Erythroblast (primary cell): Measurements from ENCODE around the gene PIGU.
"Not testable (repeated sequence)": the region's sequence is repeated elsewhere in the genome, so short reads cannot be mapped to it uniquely, and the experiment has no call there.

Experiments
- DNase-seq, 2 experiments: peaks; one replicate each; lab custom pipeline; 2025; lab: John Stamatoyannopoulos, UW
- GATA1 ChIP-seq: IDR thresholded peaks from 2 replicates; pipeline ENCODE4 v1.6.1; 2011; ENCODE audit warnings: low read depth, mild to moderate bottlenecking, control low read depth, low read length, moderate library complexity
- POLR2A ChIP-seq: IDR thresholded peaks from 2 replicates; pipeline ENCODE4 v1.6.1; 2011; ENCODE audit warnings: mild to moderate bottlenecking, low read length

Gene PIGU, protein sequence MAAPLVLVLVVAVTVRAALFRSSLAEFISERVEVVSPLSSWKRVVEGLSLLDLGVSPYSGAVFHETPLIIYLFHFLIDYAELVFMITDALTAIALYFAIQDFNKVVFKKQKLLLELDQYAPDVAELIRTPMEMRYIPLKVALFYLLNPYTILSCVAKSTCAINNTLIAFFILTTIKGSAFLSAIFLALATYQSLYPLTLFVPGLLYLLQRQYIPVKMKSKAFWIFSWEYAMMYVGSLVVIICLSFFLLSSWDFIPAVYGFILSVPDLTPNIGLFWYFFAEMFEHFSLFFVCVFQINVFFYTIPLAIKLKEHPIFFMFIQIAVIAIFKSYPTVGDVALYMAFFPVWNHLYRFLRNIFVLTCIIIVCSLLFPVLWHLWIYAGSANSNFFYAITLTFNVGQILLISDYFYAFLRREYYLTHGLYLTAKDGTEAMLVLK

DNA sequence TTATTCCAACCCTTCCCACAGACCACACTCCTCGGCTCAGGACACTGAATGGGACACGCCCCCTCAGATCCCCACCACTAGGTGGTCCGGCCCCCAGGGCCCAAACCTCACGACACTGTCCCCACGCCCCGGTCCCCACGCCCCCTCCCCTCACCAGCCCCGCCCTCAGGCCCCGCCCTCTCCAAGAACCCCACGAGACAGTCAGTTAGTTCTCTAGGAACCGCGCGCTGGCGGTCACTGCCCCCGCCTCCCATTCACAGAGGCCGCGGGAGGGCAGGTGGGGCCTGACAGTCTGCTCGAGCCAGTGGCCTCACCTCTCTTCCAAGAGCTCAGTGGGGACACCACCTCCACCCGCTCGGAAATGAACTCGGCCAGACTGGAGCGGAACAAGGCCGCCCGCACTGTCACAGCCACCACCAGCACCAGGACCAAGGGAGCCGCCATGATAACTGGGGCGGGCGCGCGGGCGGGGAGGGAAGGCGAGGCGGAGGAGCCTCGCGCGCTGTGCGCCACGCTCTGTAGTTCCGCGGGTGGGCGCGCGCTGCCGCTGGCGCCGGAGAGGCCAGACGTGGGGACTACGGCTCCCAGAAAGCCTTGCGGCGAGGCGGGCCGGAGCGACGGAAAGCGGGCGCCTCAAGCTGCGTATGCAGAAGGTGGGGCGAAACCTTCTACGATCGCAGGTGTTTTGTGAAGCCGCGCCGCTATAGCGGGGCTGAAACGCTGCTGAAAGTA, at the start of gene PIGU:
TSS of gene PIGU (minus strand) at position 451 of the 732 bp plus-strand sequence. CDS start at position 444, 7 bp downstream.
- peak; percentile 96 to 98 for DNase-seq

DNA sequence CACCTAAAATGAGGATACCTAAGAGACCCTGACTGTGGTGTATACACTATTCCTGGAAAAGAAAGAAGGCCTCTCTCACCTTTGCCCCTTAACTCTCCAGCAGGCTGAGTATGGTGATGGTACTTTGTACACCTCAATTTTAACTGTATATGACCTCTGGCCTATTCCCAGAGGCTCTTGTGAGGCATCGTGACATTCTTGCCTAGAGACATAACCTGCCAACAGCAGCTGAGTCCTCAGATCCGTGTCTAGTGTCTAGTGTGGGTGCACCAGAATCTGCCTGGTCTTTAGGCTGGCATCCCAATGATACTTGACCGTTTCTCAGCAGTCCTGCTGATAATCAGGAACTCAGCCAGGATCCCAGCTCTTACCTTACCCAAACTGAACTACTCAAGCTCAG, 47.3 kb upstream of the PIGU start:
- DNase-seq = no peak
- no peak for TF ChIP-seq POLR2A
- TF ChIP-seq GATA1 = no peak

More for the DNA sequence above, at the start of gene PIGU:
- peak; percentile 75 for TF ChIP-seq POLR2A
- TF ChIP-seq GATA1 = no peak

DNA sequence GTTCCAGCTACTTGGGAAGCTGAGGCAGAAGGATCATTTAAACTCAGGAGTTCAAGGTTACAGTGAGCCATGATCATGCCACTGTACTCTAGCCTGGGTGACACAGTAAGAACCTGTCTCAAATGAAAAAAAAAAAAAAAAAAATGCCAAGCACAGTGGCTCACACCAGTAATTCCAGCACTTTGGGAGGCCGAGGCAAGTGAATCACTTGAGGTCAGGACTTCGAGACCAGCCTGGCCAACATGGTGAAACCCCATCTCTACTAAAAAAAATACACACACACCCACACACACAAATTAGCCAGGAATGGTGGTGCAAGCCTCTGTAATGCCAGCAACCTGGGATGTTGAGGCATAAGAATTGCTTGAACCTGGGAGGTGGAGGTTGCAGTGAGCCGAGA, 45.7 kb upstream of the PIGU start:
- not testable (repeated sequence) for DNase-seq

DNA sequence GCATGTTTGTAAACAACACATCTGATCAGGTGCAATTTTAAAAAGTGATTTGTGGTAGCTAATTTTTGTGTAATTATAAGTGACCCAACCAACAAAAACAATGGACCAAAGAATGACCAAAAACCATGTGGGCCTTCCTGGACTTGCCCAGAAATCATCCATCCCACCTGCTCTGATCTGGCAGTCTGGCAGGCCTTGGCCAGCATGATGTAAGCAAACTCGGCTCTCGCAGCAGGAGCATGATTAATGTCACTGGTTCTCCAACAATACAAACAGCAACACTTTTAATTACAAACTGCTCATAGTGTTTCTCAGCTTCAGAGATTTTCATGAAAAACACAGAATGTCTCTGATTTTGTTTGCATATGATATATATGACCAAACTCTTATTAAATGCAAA, 43.4 kb upstream of the PIGU start:
- TF ChIP-seq POLR2A = no peak
- peak in 1 of 2 experiments; percentile 19 for DNase-seq

GRCh38 chr20:34719242-34720017, 42.5 kb upstream of the PIGU start:
- peak in 1 of 2 experiments; percentile 12 for DNase-seq

DNA sequence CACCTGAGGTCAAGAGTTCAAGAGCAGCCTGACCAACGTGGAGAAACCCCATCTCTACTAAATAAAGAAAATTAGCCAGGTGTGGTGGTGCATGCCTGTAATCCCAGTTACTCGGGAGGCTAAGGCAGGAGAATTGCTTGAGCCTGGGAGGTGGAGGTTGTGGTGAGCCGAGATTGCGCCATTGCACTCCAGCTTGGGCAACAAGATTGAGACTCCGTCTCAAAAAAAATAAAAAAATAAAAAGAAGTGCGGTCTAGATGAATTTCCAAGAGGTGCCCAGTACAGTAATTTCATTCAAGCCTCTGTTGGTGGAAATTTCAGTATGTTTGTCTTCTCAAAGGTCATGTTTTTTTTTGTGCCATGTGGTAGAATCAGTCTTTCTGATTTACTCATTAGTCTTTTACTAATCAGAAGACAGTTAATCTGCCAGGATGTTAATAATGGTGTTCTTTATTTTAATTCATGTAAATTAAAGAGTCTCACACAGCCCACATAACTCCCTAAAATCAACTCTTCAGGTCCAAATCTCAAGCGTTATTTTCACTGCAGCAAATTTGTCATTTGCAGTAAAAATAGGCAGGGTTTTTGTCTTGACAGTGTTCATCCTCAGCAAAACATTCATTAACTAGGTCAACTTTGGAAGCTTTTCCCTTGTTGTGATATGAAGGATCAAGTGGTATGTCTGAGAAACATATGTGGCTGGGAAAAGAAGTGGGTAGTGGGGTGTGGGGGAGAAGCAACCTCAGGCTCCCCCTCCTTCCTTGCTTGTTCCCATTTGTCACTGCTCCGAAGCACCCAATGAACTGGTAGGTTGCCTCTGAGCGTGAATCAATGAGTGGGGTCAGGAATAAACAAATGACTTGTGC, 40.6 kb upstream of the PIGU start:
- DNase-seq = no peak
- TF ChIP-seq GATA1 = no peak
- no peak for TF ChIP-seq POLR2A

GRCh38 chr20:34716921-34717229, 40.0 kb upstream of the PIGU start:
- TF ChIP-seq POLR2A (no peak), GATA1 (no peak)
- no peak for DNase-seq

GRCh38 chr20:34715384-34715783, 38.5 kb upstream of the PIGU start:
- peak in 1 of 2 experiments; percentile 37 for DNase-seq
- TF ChIP-seq POLR2A (no peak), GATA1 (no peak)

GRCh38 chr20:34713944-34714515, 37.1 kb upstream of the PIGU start:
- DNase-seq = peak; percentile 30 to 44

- DNase-seq = peak; percentile 97 to 99
- TF ChIP-seq POLR2A (no peak), GATA1 (peak; percentile 77)
These were observed 36.5 kb upstream of the PIGU start for GRCh38 chr20:34713194-34713943.

- no peak for TF ChIP-seq GATA1
- TF ChIP-seq POLR2A = no peak
- peak in 1 of 2 experiments; percentile 56 for DNase-seq
These were observed 35.8 kb upstream of the PIGU start for GRCh38 chr20:34712525-34713192.
